Right forelimb (tissue), 1 donor: Measurements from ENCODE around the gene ANKS3.

Source experiments
- DNase-seq: peaks from one replicate; pipeline ENCODE4 v3.0.0-alpha.2; 2018

ANKS3 gene

DNA sequence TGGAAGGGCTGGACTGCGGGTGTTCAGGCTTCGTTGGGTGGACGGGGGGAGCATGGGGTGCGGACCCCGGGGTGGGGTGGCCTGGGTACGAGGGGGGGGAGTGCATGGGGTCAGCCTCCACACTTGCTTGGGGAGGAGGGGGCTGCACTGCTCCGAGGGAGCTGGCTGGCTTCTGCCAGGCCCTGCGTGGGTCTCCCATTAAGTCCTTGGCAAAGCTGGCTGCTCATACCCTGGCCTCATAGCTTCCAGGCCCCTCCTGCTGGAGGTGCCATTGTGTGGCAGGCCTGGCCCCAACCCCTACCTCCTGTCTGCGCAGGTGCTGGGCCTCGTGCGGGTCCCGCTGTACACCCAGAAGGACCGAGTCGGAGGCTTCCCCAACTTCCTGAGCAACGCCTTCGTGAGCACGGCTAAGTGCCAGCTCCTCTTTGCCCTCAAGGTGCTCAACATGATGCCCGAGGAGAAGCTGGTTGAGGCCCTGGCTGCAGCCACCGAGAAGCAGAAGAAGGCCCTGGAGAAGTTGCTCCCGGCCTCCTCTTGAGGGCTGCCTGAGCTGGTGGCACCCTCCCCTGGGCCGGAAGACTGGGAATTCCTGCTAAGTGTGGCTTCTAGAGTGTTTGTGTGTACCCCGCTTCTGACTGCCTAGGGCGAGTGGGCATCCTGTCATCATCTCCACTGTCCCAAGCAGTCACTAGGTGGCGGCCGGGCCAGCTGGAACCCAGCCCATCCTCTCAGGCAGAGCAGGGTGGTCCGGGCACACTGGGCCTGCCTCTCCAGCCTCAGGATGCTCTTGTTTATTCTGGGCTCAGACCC is 39.2 kb downstream of the ANKS3 start:
- peak; percentile 46 for DNase-seq

DNA sequence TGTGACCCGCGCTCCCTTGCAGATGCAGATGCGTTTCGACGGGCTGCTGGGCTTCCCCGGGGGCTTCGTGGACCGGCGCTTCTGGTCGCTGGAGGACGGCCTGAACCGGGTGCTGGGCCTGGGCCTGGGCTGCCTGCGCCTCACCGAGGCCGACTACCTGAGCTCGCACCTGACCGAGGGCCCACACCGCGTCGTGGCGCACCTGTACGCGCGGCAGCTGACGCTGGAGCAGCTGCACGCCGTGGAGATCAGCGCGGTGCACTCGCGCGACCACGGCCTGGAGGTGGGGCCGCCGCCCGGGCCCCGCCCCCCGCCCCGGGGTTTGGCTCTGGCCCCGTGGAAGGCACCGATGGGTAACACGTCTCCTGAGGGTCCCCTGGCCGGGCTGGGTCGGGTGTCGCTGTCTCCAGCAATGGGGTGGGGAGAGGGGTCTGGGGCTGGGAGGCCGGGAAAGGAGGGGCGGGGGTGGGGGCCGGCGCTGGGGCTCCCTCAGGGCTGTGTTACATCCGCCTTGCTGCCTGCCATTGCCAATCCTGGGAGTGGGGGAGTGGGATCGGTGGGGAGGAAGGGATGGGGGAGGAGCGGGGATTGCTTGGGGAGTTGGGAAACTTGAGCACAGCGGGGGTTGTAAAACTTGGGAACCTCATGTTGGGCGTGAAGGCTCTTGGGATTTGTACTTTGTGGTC is 40.0 kb downstream of the ANKS3 start:
- peak; percentile 68 for DNase-seq

DNA sequence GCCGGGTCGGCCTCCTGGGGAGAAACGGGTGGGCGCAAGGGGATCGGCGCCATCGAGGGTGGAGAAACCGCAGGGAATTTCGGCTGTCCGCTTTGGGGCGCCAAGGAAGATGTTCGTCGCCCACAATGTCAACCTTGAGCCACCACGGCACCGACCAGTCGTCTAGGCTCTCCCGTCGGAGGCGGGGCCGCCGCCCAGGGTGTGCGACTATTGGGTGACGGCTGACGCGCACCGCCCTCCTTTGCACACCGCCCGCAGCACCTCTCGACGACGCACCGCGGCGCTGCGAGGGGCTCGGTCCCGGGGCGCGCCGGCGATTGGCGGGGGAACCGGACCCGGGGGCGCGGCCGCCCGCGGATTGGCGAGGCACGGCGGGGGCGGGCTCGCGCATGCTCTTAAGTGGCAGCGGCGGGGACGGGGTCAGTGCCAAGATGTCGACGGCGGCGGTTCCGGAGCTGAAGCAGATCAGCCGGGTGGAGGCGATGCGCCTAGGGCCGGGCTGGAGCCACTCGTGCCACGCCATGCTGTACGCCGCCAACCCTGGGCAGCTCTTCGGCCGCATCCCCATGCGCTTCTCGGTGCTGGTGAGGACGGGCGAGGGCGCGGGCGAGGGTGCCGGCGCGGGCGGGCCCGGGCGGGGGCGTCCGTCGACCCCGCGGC is 40.6 kb downstream of the ANKS3 start, which contains the start of gene NUDT16L1:
TSS of gene NUDT16L1 (plus strand) at position 267 of the 660 bp plus-strand sequence. CDS start at position 432, 165 bp downstream.
- DNase-seq = peak; percentile 98

DNA sequence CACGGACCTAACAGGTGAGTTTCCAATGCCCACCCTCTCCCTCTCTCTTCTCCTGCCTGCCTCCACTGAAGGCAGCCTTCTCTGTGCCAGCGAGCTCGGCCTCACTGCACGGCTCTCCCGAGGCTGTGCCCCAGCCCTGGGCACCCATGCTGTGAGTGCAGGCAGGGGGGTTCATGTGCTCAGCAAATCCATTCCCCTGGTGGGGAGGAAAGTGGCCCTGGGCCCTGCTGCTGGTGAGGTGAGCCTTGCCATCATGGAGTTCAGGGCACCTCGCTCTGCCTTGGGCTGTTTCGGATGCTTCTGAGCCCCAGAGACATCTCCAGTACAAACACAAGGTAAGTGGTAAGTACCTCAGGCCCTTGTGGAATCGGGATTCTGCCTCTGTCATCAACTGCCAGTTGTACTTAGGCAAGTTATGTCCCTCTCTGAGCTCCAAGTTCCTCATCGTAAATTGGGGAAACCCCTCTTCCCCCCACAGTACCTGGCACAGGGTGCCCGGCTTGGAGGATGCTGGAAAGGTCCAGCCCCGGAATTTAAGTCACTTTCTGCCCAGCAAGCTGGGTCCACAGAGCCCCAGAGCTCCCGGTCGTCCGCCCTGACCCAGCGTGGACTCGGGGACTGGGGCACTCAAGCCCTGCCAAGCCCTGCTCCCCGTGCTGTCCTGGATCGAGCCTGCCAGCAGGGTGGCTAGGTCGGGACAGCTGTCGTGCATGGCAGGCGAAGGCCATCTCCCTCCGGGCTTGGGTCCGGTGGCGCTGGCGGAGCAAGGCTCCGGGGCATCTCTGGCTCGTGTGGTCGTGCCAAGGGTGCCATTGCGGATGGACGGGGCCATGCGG is 41.4 kb downstream of the ANKS3 start:
- DNase-seq = peak; percentile 43

DNA sequence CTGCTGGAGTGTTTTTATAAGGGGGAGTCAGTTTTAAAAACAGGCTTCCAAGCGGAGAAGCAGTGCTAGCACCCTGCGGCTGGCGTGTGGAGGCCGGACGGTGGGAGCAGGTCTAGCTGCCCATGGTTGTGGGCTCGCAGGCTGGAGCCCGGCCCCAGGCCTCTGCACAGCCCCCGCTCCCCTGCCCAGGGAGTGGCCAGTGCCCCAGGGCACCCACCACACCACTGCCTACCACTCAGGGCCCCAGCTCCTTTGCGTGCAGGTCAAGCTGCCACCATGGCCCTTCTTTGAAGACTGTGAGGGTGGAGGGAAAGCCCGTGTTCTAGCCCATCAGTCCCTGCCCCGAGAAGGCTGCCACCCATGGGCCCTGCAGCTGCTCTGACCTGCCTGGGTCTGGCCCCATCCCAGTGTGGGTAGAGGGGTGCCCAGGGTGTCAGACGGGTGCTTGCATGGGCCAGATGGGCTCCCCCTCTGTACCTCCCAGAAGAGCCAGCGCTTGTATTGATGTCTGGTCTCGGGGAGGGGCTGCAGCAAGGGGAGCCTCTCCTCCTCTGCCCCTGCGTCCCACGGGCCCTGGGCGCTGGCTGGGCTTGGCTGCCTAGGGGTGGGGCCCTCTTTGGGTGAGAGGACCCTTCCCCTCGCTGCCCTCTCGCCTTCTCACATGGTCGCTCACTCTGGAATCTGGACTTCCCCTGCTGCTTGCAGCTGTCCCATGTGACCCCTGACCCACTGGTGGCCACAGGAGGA is 42.2 kb downstream of the ANKS3 start:
- DNase-seq = peak; percentile 45

DNA sequence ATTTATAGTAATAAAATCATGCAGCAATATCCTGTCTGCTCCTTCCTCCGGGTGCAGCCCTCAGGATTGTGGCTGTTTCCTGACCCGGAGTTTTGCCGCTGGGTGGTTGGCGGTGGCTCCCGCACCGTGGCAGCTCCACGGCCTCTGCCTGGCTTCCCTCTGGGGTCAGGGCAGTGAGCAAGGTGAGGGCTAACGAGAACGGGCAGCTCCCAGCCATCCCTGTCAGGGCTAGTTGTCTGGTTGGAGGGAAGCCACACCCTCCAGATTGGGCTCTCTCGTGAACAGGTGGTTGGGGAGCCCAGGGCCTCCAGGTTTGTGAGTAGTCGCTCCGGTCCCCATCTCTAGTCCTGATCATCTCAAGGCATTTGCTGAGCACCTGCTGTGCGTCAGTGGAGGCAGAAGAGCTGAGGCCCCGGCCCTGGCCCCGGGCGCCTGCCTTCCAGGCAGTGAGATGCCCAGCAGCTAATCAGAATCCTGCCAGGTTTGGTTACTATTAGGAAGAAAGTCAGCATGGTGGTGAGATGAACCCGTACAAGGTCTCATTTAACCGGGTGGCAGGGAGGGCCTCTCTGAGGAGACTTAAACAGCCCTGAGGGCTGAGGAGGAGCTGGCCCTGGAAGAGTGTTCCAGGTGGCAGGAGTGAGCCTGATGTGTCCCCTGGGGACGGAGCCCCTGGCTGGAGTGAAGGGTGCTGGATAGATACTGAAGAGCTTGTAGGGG is 43.0 kb downstream of the ANKS3 start:
- peak; percentile 44 for DNase-seq

DNA sequence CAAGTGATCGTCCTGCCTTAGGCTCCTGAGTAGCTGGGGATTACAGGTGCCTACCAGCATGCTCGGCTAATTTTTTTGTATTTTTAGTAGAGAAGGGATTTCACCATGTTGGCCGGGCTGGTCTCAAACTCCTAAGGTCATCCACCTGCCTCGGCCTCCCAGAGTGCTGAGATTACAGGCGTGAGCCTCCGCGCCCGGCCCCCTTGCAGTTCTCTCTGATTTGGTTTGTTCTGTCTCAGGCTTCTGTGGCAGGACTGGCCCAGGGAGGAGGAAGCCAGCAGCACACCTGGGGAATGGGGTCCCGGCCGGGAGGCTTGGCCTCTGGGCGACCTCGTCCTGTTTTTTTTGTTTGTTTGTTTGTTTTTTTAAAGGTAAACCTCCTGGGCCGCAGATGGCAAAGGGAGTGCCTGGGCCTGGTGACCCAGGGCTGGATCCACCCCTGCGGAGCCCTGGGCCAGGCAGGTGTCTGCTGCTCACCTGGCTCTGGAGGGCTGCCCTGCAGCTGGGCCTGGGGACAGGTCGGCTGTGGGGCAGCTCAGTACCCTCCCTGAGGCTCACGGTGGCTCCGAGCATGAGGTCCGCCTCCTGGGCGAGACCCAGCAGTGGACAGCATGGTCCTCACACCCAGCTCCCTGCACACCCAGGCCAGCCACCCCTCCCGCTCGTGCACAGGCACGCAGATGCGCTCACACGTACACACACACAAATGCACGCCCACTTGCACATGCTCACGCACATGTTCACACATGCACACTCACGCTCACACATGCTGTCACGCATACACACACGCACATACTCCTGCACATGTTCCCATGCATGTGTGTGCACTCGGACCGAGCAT is 44.0 kb downstream of the ANKS3 start:
- DNase-seq = peak; percentile 42

DNA sequence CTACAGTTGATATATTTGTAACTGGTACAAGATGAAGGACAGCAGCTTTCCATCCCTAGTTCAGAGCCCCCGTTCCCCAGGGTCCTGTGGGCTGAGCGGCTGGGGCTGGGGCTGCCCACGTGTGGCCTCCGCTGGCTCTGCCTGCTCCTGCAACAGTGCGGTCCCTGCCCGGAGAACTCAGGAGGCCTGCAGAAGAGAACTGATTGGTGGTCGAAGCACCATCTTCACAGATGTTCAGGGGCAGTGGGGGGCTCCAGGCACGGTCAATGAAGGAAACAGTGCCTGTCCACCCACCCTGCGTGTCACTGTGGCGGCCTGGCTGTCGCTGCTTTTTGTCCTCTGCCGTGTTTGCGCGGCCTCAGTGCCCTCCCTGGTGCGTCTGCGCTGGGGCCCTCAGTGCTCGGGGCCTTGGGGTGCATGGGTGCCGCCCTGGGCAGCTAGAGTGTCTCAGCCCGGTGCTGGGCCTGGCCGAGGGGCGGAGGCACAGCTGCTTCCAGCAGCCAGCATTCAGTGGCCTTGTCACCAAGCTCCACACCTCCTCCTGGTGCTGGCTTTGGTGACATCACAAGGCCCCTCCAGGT is 44.9 kb downstream of the ANKS3 start:
- DNase-seq = no peak

DNA sequence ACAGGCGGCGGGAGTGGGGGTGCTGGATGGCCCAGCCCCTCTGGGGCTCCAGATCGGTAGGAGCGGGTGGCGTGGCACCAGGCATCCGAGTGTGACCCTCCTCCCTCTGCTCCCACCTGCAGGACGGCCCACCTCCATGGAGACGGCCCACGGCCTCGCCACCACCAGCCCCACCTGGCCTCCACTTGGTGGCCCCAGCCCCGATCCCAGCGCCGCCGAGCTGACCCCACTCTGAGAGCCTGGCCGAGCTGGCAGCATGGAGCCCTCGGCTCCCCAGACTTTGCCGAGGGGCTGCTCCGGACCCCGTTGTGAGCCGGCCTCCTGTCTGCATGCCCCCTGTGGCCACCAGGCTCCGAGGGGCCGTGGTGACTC is 45.4 kb downstream of the ANKS3 start:
- no peak for DNase-seq

DNA sequence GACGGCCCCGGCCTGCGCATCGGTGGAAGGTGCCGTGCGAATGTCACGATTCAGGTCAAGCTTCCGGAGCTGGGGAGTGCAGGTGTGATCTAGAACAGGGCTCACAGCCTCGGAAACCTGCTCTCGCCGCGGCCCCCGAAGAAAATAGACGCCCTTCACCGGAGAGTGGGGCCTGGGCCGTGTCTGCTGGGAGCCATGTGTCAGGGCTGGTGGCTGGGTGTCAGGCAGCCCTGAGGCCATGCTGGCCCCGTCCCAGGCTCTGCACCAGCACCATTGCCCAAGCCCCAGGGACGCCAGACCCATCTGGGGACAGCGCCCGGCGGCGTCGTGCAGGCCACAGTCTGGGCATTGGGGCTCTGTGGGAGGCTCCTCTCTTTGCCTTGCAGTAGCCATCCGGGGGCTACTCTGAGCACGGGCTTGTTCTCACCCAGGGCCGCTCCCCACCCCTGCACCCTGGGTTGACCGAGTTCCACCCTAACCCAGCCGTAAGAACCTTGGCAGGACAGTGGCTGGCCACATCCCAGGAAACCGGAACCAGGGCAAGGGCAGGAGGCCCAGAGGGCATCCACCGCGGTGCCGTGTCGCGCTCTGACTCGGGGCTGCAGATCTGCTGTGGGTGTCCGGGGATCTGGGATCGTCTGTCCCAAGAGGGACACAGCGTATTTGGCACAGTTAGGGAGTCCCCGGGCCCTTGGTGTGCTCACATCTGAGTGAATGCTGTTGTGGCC is 46.0 kb downstream of the ANKS3 start:
- no peak for DNase-seq

DNA sequence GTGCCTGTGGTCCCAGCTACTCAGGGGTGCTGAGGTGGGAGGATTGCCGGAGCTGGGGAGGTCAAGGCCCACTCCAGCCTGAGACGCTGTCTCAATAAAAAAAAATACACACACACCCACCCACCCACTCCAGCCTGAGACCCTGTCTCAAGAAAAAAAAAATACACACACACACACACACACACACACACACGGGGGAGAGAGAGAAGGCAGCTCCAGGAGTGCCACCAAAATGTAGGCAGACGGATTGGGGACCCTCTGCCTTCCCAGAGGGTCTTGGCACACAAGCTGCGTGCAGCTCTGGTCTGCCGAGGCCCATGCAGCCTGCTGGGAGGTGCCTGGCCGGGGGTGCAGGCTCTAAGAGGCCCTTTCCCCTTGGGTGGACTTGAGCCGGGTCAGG is 46.7 kb downstream of the ANKS3 start:
- no peak for DNase-seq

DNA sequence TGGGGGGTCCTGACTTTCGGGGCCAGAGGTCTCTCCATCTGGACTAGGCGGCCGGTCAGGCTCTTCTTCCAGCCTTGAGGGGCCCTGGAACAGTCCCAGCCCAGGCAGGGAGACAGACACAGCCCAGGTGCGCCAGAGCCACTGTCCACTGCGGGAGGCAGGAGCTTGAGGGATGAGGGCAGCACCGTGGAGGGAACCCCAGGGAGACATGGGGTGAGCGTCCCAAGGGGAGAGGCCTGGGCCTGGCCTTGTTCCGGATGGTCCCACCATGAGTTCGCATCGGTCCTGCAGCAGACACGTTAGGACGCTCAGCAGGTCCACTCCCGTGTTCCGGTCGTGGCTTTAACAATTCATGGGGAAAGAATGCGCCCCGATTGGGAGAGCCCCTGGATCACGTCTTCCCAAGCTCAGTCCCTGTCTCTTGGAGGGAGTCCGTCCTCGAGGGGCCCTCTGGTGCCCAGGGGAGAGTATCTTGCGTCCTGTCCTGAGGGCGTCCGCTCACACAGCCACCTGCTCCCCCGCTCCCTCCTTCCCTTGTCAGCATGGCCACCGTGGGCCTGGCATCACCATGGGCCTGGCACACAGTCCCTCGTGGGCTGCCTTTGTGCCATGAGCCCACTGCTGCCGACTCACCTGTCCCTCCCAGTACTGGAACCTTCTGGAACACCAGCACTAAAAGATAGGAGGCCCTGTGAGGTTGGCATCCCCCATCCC is 47.4 kb downstream of the ANKS3 start:
- DNase-seq = peak; percentile 39

DNA sequence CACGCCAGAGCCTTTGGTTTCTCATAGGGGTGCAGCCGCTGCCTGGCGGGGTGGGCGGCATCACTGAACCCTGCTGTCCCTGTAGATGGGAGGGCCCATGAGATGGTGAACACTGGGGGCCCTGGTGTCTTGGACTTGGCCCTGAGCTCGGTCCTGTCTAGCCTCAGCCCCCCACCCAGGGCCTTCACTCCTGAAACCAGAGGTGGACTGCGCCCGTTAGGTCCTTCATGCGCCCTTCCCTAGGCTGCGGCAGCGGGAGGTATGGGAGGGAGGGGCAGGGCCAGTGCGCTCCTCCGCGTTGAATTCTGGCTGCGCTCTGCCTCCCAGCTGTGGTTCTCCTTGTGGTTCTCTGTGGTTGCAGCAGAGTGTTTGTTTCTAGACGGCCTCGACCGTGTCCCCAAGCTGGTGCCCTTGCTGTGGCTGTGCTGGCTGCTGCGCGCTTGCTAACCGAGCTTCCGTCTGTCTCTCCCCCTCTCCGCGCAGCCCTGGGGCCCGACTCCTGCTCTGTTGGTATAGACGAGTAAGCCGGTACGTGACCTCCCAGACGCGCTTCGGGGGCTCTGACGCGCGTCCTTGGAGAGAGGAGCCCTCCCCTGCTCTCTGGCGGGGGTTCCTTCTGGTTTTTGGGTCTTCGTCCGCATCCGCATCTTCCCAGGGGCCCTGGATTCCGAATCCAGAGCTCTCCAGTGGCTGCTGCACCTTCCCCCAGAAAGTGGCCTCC is 48.1 kb downstream of the ANKS3 start:
- DNase-seq = peak; percentile 39

DNA sequence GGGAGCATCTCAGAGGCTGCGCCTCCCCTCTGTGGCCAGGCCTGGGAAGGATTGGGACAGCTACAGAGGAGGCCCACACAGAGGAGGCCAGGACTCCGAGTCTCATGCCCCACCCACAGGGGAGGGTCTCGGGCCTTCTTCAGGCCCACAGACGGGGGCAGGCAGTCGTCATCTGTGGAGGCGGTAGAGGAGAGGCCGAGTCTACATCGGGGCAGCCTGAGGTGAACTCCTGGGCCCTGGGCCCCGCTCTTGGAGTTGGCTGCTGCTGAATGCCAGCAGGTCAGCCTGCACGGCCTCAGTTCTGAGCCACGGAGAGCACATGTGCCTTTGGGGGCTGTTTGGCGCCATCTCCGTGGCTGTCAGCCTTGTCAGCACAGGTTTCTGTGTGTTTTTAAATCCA is 48.8 kb downstream of the ANKS3 start:
- DNase-seq = no peak

DNA sequence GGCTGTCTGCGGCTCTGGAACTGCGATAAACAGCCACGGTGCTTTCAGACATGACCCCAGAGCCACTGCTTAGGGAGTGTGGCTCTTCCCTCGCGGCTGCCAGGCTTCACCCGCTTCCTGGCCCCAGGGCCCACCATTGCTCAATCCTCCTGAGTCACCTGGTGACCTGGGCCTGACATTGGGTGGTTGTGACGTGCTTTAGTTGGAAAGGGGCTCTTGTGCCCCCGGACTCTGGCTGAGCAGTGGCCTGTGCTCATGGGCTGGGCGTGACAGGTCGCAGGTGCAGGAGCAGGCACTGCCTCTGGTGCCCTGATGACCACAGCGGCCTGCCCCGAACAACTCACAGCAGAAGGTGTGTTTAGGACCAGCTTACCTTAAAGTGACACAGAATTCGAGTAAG is 49.3 kb downstream of the ANKS3 start:
- no peak for DNase-seq

DNA sequence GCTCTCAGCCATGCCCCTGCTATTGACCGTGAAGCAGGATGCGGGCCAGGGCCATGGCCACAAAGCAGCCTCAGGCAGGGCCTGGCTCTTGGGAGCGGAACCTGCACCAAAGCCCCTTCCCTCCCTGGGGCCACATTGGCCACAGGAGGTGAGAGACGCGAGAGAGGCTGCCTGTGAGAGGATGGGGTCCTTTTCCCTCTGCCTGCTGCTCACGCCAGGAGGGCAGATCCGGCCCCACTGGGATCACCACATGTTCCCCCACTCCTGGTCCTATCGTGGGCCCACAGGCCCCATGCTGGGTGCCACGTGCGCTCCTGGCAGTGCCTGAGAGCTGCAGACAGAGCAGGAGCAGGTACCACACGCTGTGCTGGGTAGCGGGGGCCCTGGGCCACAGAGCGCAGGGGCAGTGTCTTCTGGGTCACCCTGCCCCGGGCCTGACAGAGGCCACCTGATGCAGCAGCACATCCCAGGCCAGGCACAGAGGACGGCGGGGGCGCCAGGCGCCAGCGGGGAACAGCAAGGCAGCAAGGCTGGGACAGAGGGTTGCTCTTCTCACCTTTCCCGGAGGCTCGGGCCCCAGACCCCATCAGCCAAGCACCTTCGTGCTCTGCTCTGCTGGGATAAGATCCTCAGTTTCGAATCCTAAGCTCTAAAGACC is 49.9 kb downstream of the ANKS3 start:
- DNase-seq = no peak
